GM12874 (cell line): ENCODE data around the gene GPC6.

ENCODE experiments used
- TF ChIP-seq, protein P1 (sequence below): IDR thresholded peaks from 2 replicates; pipeline ENCODE4 v1.5.1; 2011; ENCODE audit warnings: low read depth, mild to moderate bottlenecking, control low read depth, low read length, moderate library complexity; ENCODE audit not compliant: insufficient read depth

Gene GPC6

DNA sequence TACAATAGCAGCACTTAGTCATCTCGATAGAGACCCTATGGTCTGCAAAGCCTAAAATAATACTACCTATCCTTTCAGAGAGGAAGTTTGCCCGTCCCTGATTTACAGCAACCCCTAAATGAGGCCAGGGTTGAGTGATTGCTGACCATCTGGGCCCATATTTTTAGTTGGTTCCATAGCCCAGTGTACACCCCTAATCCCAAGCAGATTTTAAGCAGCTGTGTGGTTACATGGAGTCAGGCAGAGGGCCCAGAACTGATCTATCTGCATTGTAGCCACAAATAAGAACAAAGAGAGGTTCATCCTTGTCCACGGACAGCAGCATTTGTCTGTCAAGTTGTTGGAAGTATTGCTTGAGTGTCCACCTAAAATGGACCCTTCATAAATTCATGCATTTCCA is 1104.7 kb downstream of the GPC6 start:
- TF ChIP-seq, protein P1, sequence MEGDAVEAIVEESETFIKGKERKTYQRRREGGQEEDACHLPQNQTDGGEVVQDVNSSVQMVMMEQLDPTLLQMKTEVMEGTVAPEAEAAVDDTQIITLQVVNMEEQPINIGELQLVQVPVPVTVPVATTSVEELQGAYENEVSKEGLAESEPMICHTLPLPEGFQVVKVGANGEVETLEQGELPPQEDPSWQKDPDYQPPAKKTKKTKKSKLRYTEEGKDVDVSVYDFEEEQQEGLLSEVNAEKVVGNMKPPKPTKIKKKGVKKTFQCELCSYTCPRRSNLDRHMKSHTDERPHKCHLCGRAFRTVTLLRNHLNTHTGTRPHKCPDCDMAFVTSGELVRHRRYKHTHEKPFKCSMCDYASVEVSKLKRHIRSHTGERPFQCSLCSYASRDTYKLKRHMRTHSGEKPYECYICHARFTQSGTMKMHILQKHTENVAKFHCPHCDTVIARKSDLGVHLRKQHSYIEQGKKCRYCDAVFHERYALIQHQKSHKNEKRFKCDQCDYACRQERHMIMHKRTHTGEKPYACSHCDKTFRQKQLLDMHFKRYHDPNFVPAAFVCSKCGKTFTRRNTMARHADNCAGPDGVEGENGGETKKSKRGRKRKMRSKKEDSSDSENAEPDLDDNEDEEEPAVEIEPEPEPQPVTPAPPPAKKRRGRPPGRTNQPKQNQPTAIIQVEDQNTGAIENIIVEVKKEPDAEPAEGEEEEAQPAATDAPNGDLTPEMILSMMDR = no peak

DNA sequence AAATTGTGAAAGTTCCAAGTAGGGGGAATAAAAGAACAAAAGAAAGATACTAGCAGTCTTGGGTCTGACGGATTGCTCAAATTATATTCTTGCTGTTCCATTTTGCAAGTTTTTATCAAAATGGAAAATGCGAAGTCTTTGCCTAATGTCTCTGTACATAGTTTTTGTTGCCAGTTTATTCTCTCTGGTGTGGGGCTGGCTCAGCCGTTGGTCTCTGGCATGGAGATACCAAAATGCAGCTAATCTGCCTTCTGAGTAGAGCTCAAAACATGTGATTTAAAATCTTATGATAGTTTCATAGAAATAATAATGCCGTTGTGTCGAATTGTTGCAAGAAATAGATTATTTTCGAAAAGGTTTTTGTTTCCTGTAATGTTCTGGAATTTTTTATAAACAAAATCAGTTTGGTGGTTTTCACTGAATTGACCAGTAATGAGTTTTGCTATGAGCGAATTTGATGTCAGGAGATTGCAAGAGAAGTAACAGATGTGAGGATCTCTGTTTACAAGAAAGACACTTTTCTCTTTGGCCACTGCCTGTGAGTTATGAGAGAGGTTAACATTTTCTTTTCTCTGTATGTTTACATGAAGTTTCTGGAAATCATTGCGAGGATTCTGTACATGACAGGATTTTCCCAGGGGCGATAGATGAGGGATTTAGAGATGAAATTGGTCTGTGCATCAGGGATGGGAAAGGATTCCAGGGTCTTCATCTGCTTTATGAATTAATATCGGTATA is 1105.9 kb downstream of the GPC6 start:
- TF ChIP-seq, protein P1 = no peak

DNA sequence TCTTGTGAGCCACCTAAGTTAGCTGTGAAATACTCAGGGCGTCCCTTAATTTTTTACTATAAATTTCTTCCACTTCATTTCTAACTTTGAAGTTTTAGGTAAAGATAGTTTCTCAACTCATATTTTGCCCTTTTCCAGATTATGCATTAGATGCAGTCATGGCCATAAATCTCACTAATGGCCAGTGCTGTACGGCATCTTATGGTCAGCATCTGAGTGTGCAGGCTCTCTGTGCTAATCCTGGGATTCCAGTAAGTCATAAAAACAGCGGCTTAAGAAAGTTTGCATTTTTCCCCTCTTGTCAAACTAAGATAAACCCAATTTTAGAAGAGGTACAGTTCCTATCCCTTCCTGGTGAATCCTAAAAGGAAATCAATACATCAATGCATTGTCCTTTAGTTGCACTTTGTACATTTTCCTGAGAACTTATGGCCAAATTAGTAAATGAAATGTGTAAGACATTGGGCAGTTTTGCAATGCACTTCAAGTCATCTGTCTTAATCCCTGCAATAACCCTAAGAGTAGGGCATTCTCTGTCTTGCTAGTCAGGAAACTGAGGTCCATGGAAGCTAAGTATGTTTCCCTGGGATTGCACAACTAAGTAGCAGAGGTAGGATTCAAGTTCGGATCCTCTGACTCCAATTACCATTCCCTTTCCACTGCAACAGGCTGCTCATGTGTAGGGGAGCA is 1106.7 kb downstream of the GPC6 start:
- TF ChIP-seq, protein P1 = no peak

DNA sequence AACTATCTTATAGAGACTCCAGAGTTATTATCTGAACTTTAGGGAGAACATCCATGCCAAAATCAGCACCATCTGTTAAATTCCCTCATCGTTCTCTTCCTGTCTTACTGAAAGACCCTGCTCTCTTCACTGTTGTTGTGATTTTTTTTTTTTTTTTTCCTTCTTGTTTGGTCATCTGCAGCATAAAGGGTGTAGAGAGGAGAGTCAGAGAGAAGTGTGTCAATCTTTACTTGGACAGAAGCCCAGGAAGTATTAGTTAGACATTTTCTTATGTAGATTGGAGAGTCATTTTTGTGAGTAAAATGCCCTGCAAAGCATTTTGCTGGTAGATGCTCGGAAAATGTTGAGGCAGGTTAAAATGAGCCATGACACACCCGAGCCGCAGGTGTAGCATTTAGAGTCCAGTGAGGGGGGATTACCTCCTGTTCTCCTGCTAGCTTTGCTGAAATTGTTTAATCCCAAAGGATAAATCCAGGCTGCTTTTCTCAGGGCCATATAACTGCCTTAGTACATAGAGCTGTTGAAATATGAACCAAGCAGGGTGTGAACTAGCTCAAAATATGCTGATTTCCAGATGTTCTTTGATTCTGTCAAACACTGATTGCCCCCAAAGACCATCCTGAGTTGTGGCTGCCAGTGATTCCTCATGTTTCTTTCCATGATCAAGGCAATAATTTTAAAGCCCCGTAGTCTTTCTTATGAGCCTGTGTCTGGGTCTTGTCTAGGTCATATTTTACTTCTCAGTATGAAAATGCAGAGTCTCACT is 1109.3 kb downstream of the GPC6 start:
- TF ChIP-seq, protein P1 = no peak

DNA sequence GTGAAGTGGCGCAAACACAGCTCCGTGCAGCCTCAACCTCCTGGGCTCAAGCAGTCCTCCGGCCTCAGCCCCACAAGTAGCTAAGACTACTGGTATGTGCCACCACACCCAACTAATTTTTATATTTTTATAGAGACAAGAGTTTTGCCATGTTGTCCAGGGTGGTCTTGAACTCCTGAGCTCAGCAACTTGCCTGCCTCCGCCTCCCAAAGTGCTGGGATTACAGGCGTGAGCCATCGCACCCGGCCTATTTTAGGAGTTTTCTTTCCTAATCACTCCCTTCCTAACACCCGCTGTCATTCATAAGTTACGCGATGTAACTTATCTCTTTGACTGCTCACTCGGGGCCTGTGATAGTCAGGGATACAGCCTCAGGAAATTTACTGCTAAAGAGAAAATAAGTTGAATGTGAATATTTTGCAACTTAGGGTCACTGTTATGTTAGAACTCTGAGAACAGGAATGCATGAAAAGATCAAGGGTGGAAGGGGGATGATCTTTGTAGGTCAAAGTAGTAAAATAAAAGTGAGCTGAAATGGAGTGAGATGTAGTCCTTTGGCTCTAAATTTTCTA is 1112.6 kb downstream of the GPC6 start:
- TF ChIP-seq, protein P1 = no peak

DNA sequence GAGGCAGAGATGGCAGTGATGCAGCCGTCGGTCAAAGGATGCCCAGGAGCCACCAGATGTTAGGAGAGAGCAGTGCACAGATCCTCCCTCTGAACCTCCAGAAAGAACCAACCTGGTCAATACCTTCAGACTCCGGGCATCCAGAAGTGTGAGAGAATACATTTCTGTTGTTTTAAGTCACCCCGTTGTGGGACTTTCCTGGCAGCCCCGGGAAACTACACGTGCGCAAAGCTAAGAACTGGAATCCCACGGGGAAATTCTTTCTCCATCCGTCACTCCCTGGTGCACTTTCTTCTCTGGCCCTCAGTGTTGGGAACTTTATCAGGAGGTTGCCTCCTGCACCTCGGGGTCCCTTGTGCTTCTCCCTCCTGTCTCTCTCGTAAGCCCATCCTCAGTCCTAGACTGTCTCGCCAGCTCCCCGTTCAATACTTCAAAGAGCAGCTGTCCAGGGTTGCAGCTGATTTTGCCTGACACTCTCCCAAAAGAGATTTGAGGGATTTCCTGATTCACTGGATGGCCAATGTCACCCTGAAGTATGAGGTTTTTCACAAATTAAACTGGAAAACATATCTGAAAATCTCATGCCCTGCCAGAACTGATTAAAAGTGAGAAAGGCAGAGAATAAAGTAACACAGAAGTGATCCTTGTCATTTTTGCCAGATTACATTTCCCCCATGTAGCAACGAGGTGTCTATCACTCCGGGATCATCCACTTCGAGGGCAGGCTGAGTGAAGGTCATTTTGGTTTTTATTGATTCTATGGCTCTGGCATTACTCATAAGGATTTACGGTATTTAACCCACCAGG is 1116.0 kb downstream of the GPC6 start:
- TF ChIP-seq, protein P1 = no peak
